A549 treated with ZK216348 at 1 μM for 4 hours (cell line): ENCODE measurements around the gene OR52W1. TPM values are rescaled to one million over a fixed set of nuclear protein-coding genes. Genes with fewer than 3 reads are reported as not detected.

Experiments
- total RNA-seq: library from RNA; stranded (reverse); fragments of 200-300 nt; extraction: Qiagen RNA extraction; gene quantifications from 5 replicates; pipeline ENCODE4 v1.2.3, GENCODE V29; 2022; ENCODE audit warnings: low read depth

OR52W1 gene
- not detected in 5 replicates for total RNA-seq

GRCh38 chr11:6199174-6199810, at the start of gene OR52W1:
Gene OR52W1, plus strand, starts transcription at chr11:6199224. Its CDS starts 0 bp downstream, at chr11:6199224.

GRCh38 chr11:6170226-6170625, 28.8 kb upstream of the OR52W1 start, which contains the start of gene OR52B2:
Gene OR52B2, minus strand, starts transcription at chr11:6170326. Its CDS starts 0 bp downstream, at chr11:6170326.

GRCh38 chr11:6205366-6205765, 6.3 kb downstream of the OR52W1 start, which contains the start of gene C11orf42:
Gene C11orf42, plus strand, starts transcription at chr11:6205557. Its CDS starts 59 bp downstream, at chr11:6205616.

GRCh38 chr11:6234387-6235107, 35.5 kb downstream of the OR52W1 start, which contains the start of gene FHIP1B:
Gene FHIP1B, minus strand, starts transcription at chr11:6234636. Its CDS starts 10,120 bp downstream, at chr11:6224516.

GRCh38 chr11:6238902-6239301, 39.9 kb downstream of the OR52W1 start, which contains the start of gene CNGA4:
Gene CNGA4, plus strand, starts transcription at chr11:6239089. Its CDS starts 118 bp downstream, at chr11:6239207.

Other genes starting within 250 kb of the OR52W1 start
- gene OR56A5, start 230.7 kb upstream of the OR52W1 start, total RNA-seq, result not detected in 5 replicates
- gene OR52L1, start 212.2 kb upstream of the OR52W1 start, total RNA-seq, result not detected in 5 replicates
- not detected in 5 replicates for gene OR56A4, start 192.3 kb upstream of the OR52W1 start, total RNA-seq
- gene OR56A1, start 168.5 kb upstream of the OR52W1 start, total RNA-seq, result not detected in 5 replicates
- not detected in 5 replicates for gene OR56B4, start 91.5 kb upstream of the OR52W1 start, total RNA-seq
- gene OR52B2, start 28.9 kb upstream of the OR52W1 start, total RNA-seq, result not detected in 5 replicates
- not detected in 5 replicates for gene C11orf42, start 6.3 kb downstream of the OR52W1 start, total RNA-seq
- gene FHIP1B, start 35.4 kb downstream of the OR52W1 start, total RNA-seq, result 14.3 to 23.7 TPM (median 17.4 TPM) in 5 replicates
- gene CNGA4, start 39.9 kb downstream of the OR52W1 start, total RNA-seq, result 0.12 TPM in 2 of 5 replicates, not detected in the others
- not detected in 5 replicates for gene CCKBR, start 60.6 kb downstream of the OR52W1 start, total RNA-seq
- 19.2 to 36.5 TPM (median 27.2 TPM) in 5 replicates for gene CAVIN3, start 121.3 kb downstream of the OR52W1 start, total RNA-seq
- gene SMPD1, start 191.2 kb downstream of the OR52W1 start, total RNA-seq, result 7.4 to 11.4 TPM (median 10.1 TPM) in 5 replicates
- 14.1 to 22.3 TPM (median 19.7 TPM) in 5 replicates for gene APBB1, start 219.9 kb downstream of the OR52W1 start, total RNA-seq
- gene HPX, start 241.8 kb downstream of the OR52W1 start, total RNA-seq, result 0.42 to 1.9 TPM (median 0.61 TPM) in 5 replicates